ENCODE results near the gene HSD17B1. TPM values are rescaled to one million over a fixed set of nuclear protein-coding genes. Genes with fewer than 3 reads are reported as not detected.

HSD17B1 gene
- total and polyA plus RNA-seq, 2 of the 13 experiments (the other 11 are each of a cell fraction or from before 2014, with no cell fraction given), result 0.54 to 0.93 TPM

DNA sequence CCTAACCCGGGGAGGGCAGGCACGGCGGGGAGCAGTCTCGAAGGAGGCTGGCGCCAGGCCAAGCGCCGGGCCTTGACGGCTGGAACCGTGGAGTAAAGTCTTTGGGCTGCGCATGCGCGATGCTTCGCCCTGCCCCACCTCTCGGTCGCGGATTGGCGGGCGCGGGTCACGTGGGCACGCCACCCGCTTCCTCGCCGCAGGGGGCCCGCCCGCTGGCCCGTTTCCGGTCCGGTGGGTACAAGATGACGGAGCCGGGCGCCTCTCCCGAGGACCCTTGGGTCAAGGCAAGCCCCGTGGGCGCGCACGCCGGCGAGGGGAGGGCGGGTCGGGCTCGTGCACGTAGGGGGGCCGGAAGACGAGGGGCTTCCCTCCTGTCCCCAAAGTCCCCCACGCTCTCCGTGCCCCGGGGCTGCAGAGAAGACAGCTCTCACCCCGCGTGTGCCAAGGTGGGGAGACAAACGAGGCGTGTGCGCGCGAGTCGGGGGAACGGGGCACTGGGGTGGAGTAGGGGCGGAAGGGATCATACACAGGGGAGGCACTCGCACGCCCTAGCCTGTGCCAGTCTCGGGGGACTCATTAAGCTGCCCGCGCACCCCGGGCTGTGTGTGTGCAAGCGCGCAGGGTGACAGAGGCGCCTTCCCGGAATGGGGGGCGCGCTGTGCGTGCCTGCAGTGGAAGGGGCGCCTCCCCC, 14.3 kb downstream of the HSD17B1 start, which contains the start of gene MLX (continued):
- TF ChIP-seq ZNF256 (CRISPR knock-in tag; conservative IDR thresholded peaks at IDR 0.05) (no peak), HNRNPH1 (optimal IDR thresholded peaks at IDR 0.05; ENCODE audit: low read depth, low read length) (no peak), SMARCC2 (IDR thresholded peaks at IDR 0.05) (no peak), ZNF720 (CRISPR knock-in tag; IDR thresholded peaks at IDR 0.05) (no peak), ZNF670 (CRISPR knock-in tag; IDR thresholded peaks at IDR 0.05; ENCODE audit: borderline replicate concordance) (0 out of 2 replicates have a peak, but pooled peaks have one; percentile 77), MXD4 (CRISPR knock-in tag; IDR thresholded peaks at IDR 0.05) (peak; percentile 92), ZFP36 (IDR thresholded peaks at IDR 0.05; ENCODE audit: borderline replicate concordance, low read depth, low read length, partially characterized antibody) (no peak), PHF5A (CRISPR knock-in tag; IDR thresholded peaks at IDR 0.05; ENCODE audit: low read depth, unreplicated experiment) (peak; percentile 88), ZNF430 (CRISPR knock-in tag; IDR thresholded peaks at IDR 0.05) (peak; percentile 98), SIN3A (IDR thresholded peaks at IDR 0.05; ENCODE audit: borderline replicate concordance, low read depth, low read length) (peak; percentile 91), ZBTB7A (CRISPR knock-in tag; IDR thresholded peaks at IDR 0.05) (peak; percentile 89), ZNF264 (CRISPR knock-in tag; IDR thresholded peaks at IDR 0.05) (no peak), PITX1 (CRISPR knock-in tag; IDR thresholded peaks at IDR 0.05) (peak; percentile 48), ZNF225 (CRISPR knock-in tag; IDR thresholded peaks at IDR 0.05) (0 out of 2 replicates have a peak, but pooled peaks have one; percentile 12), TRIM24 (CRISPR knock-in tag; IDR thresholded peaks at IDR 0.05) (no peak)
- TF ChIP-seq, protein P1, sequence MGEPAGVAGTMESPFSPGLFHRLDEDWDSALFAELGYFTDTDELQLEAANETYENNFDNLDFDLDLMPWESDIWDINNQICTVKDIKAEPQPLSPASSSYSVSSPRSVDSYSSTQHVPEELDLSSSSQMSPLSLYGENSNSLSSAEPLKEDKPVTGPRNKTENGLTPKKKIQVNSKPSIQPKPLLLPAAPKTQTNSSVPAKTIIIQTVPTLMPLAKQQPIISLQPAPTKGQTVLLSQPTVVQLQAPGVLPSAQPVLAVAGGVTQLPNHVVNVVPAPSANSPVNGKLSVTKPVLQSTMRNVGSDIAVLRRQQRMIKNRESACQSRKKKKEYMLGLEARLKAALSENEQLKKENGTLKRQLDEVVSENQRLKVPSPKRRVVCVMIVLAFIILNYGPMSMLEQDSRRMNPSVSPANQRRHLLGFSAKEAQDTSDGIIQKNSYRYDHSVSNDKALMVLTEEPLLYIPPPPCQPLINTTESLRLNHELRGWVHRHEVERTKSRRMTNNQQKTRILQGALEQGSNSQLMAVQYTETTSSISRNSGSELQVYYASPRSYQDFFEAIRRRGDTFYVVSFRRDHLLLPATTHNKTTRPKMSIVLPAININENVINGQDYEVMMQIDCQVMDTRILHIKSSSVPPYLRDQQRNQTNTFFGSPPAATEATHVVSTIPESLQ (CRISPR knock-in tag; conservative IDR thresholded peaks at IDR 0.05), result 0 out of 2 replicates have a peak, but pooled peaks have one; percentile 21
- TF ChIP-seq, protein P2, sequence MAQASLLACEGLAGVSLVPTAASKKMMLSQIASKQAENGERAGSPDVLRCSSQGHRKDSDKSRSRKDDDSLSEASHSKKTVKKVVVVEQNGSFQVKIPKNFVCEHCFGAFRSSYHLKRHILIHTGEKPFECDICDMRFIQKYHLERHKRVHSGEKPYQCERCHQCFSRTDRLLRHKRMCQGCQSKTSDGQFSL (CRISPR knock-in tag; IDR thresholded peaks at IDR 0.05), result no peak; the same call in 1 of the 2 replicates
- TF ChIP-seq, protein P3, sequence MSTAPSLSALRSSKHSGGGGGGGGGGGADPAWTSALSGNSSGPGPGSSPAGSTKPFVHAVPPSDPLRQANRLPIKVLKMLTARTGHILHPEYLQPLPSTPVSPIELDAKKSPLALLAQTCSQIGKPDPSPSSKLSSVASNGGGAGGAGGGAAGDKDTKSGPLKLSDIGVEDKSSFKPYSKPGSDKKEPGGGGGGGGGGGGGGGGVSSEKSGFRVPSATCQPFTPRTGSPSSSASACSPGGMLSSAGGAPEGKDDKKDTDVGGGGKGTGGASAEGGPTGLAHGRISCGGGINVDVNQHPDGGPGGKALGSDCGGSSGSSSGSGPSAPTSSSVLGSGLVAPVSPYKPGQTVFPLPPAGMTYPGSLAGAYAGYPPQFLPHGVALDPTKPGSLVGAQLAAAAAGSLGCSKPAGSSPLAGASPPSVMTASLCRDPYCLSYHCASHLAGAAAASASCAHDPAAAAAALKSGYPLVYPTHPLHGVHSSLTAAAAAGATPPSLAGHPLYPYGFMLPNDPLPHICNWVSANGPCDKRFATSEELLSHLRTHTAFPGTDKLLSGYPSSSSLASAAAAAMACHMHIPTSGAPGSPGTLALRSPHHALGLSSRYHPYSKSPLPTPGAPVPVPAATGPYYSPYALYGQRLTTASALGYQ (CRISPR knock-in tag; IDR thresholded peaks at IDR 0.05), result peak; percentile 45; the same call in 1 of the 2 replicates
- TF ChIP-seq, protein P4, sequence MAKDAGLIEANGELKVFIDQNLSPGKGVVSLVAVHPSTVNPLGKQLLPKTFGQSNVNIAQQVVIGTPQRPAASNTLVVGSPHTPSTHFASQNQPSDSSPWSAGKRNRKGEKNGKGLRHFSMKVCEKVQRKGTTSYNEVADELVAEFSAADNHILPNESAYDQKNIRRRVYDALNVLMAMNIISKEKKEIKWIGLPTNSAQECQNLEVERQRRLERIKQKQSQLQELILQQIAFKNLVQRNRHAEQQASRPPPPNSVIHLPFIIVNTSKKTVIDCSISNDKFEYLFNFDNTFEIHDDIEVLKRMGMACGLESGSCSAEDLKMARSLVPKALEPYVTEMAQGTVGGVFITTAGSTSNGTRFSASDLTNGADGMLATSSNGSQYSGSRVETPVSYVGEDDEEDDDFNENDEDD (CRISPR knock-in tag; IDR thresholded peaks at IDR 0.05; ENCODE audit: borderline replicate concordance), result peak; percentile 79; the same call in 1 of the 2 replicates
- TF ChIP-seq, protein P5, sequence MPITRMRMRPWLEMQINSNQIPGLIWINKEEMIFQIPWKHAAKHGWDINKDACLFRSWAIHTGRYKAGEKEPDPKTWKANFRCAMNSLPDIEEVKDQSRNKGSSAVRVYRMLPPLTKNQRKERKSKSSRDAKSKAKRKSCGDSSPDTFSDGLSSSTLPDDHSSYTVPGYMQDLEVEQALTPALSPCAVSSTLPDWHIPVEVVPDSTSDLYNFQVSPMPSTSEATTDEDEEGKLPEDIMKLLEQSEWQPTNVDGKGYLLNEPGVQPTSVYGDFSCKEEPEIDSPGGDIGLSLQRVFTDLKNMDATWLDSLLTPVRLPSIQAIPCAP (CRISPR knock-in tag; IDR thresholded peaks at IDR 0.05; ENCODE audit: low read depth), result peak; percentile 24; the same call in 1 of the 2 replicates
- TF ChIP-seq, protein P6, sequence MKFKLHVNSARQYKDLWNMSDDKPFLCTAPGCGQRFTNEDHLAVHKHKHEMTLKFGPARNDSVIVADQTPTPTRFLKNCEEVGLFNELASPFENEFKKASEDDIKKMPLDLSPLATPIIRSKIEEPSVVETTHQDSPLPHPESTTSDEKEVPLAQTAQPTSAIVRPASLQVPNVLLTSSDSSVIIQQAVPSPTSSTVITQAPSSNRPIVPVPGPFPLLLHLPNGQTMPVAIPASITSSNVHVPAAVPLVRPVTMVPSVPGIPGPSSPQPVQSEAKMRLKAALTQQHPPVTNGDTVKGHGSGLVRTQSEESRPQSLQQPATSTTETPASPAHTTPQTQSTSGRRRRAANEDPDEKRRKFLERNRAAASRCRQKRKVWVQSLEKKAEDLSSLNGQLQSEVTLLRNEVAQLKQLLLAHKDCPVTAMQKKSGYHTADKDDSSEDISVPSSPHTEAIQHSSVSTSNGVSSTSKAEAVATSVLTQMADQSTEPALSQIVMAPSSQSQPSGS (CRISPR knock-in tag; IDR thresholded peaks at IDR 0.05), result peak; percentile 69; the same call in 1 of the 2 replicates
